CMK (cell line): Measurements from ENCODE around the gene DPF1.

Source experiments
- DNase-seq: peaks from one replicate; pipeline ENCODE4 v3.0.0-alpha.2; 2010; ENCODE audit warnings: low read depth

Gene DPF1

GRCh38 chr19:38163419-38164290 is 60.4 kb downstream of the DPF1 start:
- DNase-seq: no peak

- no peak for DNase-seq
These were observed 61.4 kb downstream of the DPF1 start for GRCh38 chr19:38162632-38163031.

DNA sequence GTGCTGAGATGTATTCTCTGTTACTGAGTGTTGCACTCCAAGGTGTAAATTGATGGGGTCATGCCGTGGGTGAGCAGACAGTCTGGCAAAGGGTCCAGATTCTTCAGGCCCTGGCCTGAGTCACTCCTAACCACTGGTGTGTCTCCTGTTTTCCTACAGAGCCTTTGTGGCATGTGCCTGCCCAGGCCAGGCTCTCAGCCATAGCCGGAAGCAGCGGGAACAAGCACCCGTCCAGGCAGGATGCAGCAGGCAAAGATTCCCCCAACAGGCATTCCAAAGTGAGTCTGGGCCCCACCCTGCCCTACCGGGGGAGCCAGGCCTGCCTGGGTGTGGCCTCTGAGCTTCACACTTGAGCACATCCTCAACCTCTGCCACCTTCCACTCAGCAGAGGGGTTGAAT is 61.9 kb downstream of the DPF1 start:
- no peak for DNase-seq
